Transverse colon (tissue), 4 donors: Measurements from ENCODE around the gene GOLGA8R. TPM values are rescaled to one million over a fixed set of nuclear protein-coding genes. Genes with fewer than 3 reads are reported as not detected.
"Not testable (repeated sequence)": the region's sequence is repeated elsewhere in the genome, so short reads cannot be mapped to it uniquely, and the experiment has no call there.

Source experiments
- DNase-seq: peaks from one replicate; pipeline ENCODE4 v3.0.0-alpha.2; 2019
- H3K27ac ChIP-seq, 4 donors: fragments of 200-600 bp; sonication (generic); 2 replicates each; pipeline ENCODE4 v1.5.1; 2016 to 2018; ENCODE audit warnings: inconsistent platforms in 4 of 4
- H3K27me3 ChIP-seq: fragments of 200-600 bp; sonication (generic); 2 replicates; pipeline ENCODE4 v1.5.1; 2017; ENCODE audit warnings: inconsistent platforms
- H3K36me3 ChIP-seq, 4 donors: fragments of 200-600 bp; sonication (generic); 2 replicates each; pipeline ENCODE4 v1.5.1; 2017 to 2019; ENCODE audit warnings: inconsistent platforms in 4 of 4
- H3K4me1 ChIP-seq, 4 donors: fragments of 200-600 bp; sonication (generic); 2 replicates each; pipeline ENCODE4 v1.5.1; 2017 to 2020; ENCODE audit warnings: inconsistent platforms in 4 of 4
- H3K4me3 ChIP-seq, 4 donors: fragments of 200-600 bp; sonication (generic); 1 replicate in 1 of 4; 2 replicates in 3 of 4; pipeline versions ENCODE4 v1.5.1 to v1.6.1; 2017 to 2019; ENCODE audit warnings: inconsistent platforms in 4 of 4
- H3K9me3 ChIP-seq, 2 donors: fragments of 200-600 bp; sonication (generic); 2 replicates each; pipeline ENCODE4 v1.5.1; 2017 to 2019; ENCODE audit warnings: inconsistent platforms in 2 of 2
- WGBS, 2 donors: methylation state at CpG; one replicate each; pipeline ENCODE4 v1.1.5; 2018; ENCODE audit warnings: low coverage in 1 of 2; 5-methylcytosine and 5-hydroxymethylcytosine counted together
- in situ Hi-C, 4 donors: fragments of 200-750 bp; cut with MboI; loops; one replicate each; pipeline versions ENCODE4 v1.15.0 to v1.15.1; 2017; ENCODE audit warnings: low sequenced_read_pairs in 3 of 4, low pct_ligation_motif_present in 1 of 4, low pct_unique_long_range_greater_than_20kb in 1 of 4
- intact Hi-C: fragments of 100-400 bp; cut with DNase I; formaldehyde crosslinking; loops from one replicate; pipeline ENCODE4 v1.15.1; 2023; ENCODE audit warnings: low total_unique reads
- small RNA-seq, 4 donors: library from RNA; depleted of rRNA; stranded (forward); fragments of <200 nt; gene quantifications; one replicate each; pipeline ENCODE3, GENCODE V24; 2016
- total RNA-seq, 4 donors: library from RNA; depleted of rRNA; stranded (reverse); fragments of >200 nt; gene quantifications; one replicate each; pipeline ENCODE4 v1.1.0, GENCODE V29; 2016

The GOLGA8R gene
- total RNA-seq, 4 donors from 2014 or later, result 2.9 to 3.7 (median 3.6) TPM; not detected in 1

- intact Hi-C loops, H3K27me3 ChIP-seq, H3K9me3 ChIP-seq, H3K27ac ChIP-seq, H3K4me3 ChIP-seq, DNase-seq, H3K36me3 ChIP-seq, H3K4me1 ChIP-seq, in situ Hi-C loops: not testable (repeated sequence)
- WGBS, 2 donors, result 90% methylated on average over 10 to 13 of the region's 17 CpGs
Observed at GRCh38 chr15:30367246-30367645, 46.8 kb downstream of the GOLGA8R start.

- H3K4me1 ChIP-seq, DNase-seq, intact Hi-C loops, H3K36me3 ChIP-seq, H3K27me3 ChIP-seq, H3K9me3 ChIP-seq, in situ Hi-C loops, H3K4me3 ChIP-seq, H3K27ac ChIP-seq: not testable (repeated sequence)
- 72% methylated on average over 4 of the region's 5 CpGs; no CpG with 5 or more reads in 1 of the 2 donors for WGBS, 2 donors
Observed at GRCh38 chr15:30361404-30361803, 52.7 kb downstream of the GOLGA8R start.

DNA sequence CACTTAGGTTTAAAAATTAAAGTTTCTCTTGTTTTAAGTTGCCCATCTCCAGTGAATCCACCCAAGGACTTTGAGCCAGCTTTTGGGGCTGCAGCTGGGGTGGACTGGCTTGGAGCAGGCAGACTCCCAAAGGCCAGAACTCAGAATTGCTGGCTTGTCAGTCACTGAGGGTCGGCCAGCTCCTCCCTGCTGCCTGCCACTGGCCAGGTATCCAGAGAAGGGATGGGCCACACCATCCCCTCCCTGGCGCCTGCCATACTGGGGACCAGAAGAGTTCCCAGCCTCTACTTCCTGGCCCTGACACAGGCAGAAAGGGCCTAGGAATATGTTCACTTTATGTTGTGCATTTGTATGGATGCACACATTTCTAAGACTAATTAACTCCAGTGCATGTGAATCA is 53.1 kb downstream of the GOLGA8R start:
- in situ Hi-C loops, result not testable (repeated sequence)

GRCh38 chr15:30355043-30355442 is 59.0 kb downstream of the GOLGA8R start:
- H3K27me3 ChIP-seq, H3K36me3 ChIP-seq, in situ Hi-C loops, DNase-seq, intact Hi-C loops, H3K4me3 ChIP-seq, H3K4me1 ChIP-seq, H3K9me3 ChIP-seq, H3K27ac ChIP-seq: not testable (repeated sequence)
- WGBS, 2 donors, result 69 to 70% methylated on average over 3 to 4 of the region's 6 CpGs

More for the DNA sequence above, 53.1 kb downstream of the GOLGA8R start:
- WGBS, 2 donors, result no CpG with 5 or more reads among the region's 2 CpGs
- H3K4me1 ChIP-seq, H3K9me3 ChIP-seq, H3K27me3 ChIP-seq, H3K36me3 ChIP-seq, DNase-seq, intact Hi-C loops, H3K27ac ChIP-seq, H3K4me3 ChIP-seq: not testable (repeated sequence)

Small RNAs within 50 kb of the gene (small RNA-seq; reads per million reads assigned to genes)
- gene AC019322.2 (0 reads per million in 4 donors), gene RF00019 (0 reads per million in 4 donors), gene RF00096 (0 reads per million in 4 donors), gene RN7SL196P (0 reads per million in 4 donors)

Other genes with a start within 250 kb of the GOLGA8R start
- gene CHRFAM7A, start 20.7 kb downstream of the GOLGA8R start, total RNA-seq, result under 1 TPM in 2 of 4 donors, not detected in 2; 0.16 to 0.96 TPM
- 1 to 10 TPM in 2 of 4 donors, not detected in 2; 2.7 to 3.3 TPM for gene GOLGA8Q, start 137.8 kb upstream of the GOLGA8R start, total RNA-seq
- 10 to 100 TPM in 1 of 4 donors, under 1 TPM in 1, not detected in 2; 0.32 to 17.2 TPM for gene GOLGA8H, start 189.8 kb upstream of the GOLGA8R start, total RNA-seq